Panc1 (cell line): ENCODE data around the gene SH3PXD2A. TPM values are rescaled to one million over a fixed set of nuclear protein-coding genes. Genes with fewer than 3 reads are reported as not detected.
A peak's percentile ranks its signal among the peaks of the same experiment; 100 is the strongest.

Experiments
- ATAC-seq: fragments of 200-7000 bp; cut with Tn5 transposase; 2 replicates; pipeline ENCODE4 v1.9.1; 2020; ENCODE audit warnings: mild to moderate bottlenecking, moderate library complexity
- BruUV-seq: library from RNA; stranded (reverse); fragments of 400-500 nt; replicated peaks from 2 replicates; lab custom pipeline; 2021; lab: Mats Ljungman, UMichigan
- CTCF ChIA-PET: fragments of 300-600 bp; sonication (Branson Sonifier 250); formaldehyde crosslinking; loops from one replicate; lab custom pipeline; 2022; ENCODE audit warnings: antibody characterized with exemption; lab: Charles Lee
- POLR2A ChIA-PET: fragments of 300-600 bp; sonication (Branson Sonifier 250); formaldehyde crosslinking; loops from one replicate; lab custom pipeline; 2022; ENCODE audit warnings: antibody characterized with exemption; lab: Charles Lee
- DNase-seq: peaks from one replicate; pipeline ENCODE4 v3.0.0-alpha.2; 2010; ENCODE audit warnings: low read depth, low spot score
- H3K27ac ChIP-seq: 2 replicates; pipeline ENCODE4 v1.5.1; 2011; ENCODE audit warnings: mild to moderate bottlenecking, low read length, inconsistent platforms
- H3K27me3 ChIP-seq: fragments of 200-500 bp; sonication (Bioruptor generic); 2 replicates; pipeline ENCODE4 v1.6.0; 2014; ENCODE audit warnings: low read length, inconsistent platforms; ENCODE audit not compliant: control insufficient read depth, insufficient read depth
- H3K36me3 ChIP-seq: fragments of 200-500 bp; sonication (Bioruptor generic); 2 replicates; pipeline ENCODE4 v1.5.1; 2014; ENCODE audit warnings: inconsistent platforms, mild to moderate bottlenecking, low read length, moderate library complexity; ENCODE audit not compliant: control insufficient read depth, insufficient read depth
- H3K4me1 ChIP-seq: 2 replicates; pipeline ENCODE4 v1.5.1; 2011; ENCODE audit warnings: inconsistent platforms, mild to moderate bottlenecking, low read length, moderate library complexity; ENCODE audit not compliant: control insufficient read depth, insufficient read depth
- H3K4me3 ChIP-seq, 2 experiments: 2 replicates each; pipeline ENCODE4 v1.5.1; 2011 to 2012; ENCODE audit warnings: low read depth in 2 of 2, low read length in 2 of 2, mild to moderate bottlenecking in 2 of 2, inconsistent platforms in 1 of 2, moderate library complexity in 1 of 2
- H3K9me3 ChIP-seq: fragments of 200-500 bp; sonication (Bioruptor generic); 2 replicates; pipeline ENCODE4 v1.5.1; 2014; ENCODE audit warnings: low read depth, mild to moderate bottlenecking, inconsistent platforms, low read length, moderate library complexity; ENCODE audit not compliant: control insufficient read depth, insufficient read depth
- CTCF ChIP-seq: fragments of 450-650 bp; IDR thresholded peaks from 2 replicates; pipeline ENCODE4 v1.5.1; 2017; ENCODE audit warnings: mild to moderate bottlenecking
- POLR2AphosphoS5 ChIP-seq: IDR thresholded peaks from 2 replicates; pipeline ENCODE4 v1.6.1; 2012; ENCODE audit warnings: mild to moderate bottlenecking, low read depth, low read length, moderate library complexity
- REST ChIP-seq, 2 experiments: IDR thresholded peaks; 2 replicates each; pipeline ENCODE4 v1.6.1; 2011 to 2012; ENCODE audit warnings: low read depth in 2 of 2, control low read depth in 1 of 2, low read length in 1 of 2, mild to moderate bottlenecking in 1 of 2, moderate library complexity in 1 of 2; ENCODE audit not compliant: insufficient read depth in 1 of 2
- SIN3A ChIP-seq: IDR thresholded peaks from 2 replicates; pipeline ENCODE4 v1.6.1; 2012; ENCODE audit warnings: low read depth, mild to moderate bottlenecking, low read length, moderate library complexity, borderline replicate concordance; ENCODE audit not compliant: insufficient read depth
- TCF7L2 ChIP-seq: IDR thresholded peaks from 2 replicates; pipeline ENCODE4 v1.6.1; 2011; ENCODE audit warnings: mild to moderate bottlenecking, low read depth, low read length, inconsistent platforms
- in situ Hi-C: cut with HindIII; loops from 2 replicates; pipeline ENCODE4 v1.10.0; 2016; ENCODE audit warnings: low sequenced_read_pairs, low pct_unique_long_range_greater_than_20kb
- intact Hi-C: fragments of 100-400 bp; cut with micrococcal nuclease; formaldehyde crosslinking; loops from one replicate; pipeline ENCODE4 v1.10.0; 2022; ENCODE audit not compliant: unreplicated experiment
- total RNA-seq: library from RNA; stranded (reverse); gene quantifications from one replicate; pipeline ENCODE4 v1.2.1, GENCODE V29; 2021; ENCODE audit not compliant: unreplicated experiment

SH3PXD2A gene
- total RNA-seq, 1 experiment from 2014 or later = 5.7 TPM

- Histone ChIP-seq H3K4me1 (no peaks in the 10 kb centered on the region), H3K36me3 (no peaks in the 10 kb centered on the region), H3K27ac (no peak overlapping the region), H3K4me3 (no peak overlapping the region), H3K9me3 (no peaks in the 10 kb centered on the region), H3K27me3 (no peaks in the 10 kb centered on the region)
- intact Hi-C loops = no loop called here
- DNase-seq = no peak
- BruUV-seq = no TSS peak
- 0 out of 2 replicates have a peak, but pooled peaks have one; percentile 14 for ATAC-seq
- ChIA-PET CTCF (no interaction called here), POLR2A (no interaction called here)
- in situ Hi-C loops = no loop called here
- no peak for TF ChIP-seq POLR2AphosphoS5
- TF ChIP-seq CTCF = no peak
- no peak for TF ChIP-seq TCF7L2
- TF ChIP-seq SIN3A = no peak
- TF ChIP-seq REST (IDR thresholded peaks at IDR 0.05; ENCODE audit: insufficient read depth in 1 of 2, low read depth in 2 of 2, low read length in 1 of 2) = no peak
These were observed 177.2 kb downstream of the SH3PXD2A start for GRCh38 chr10:103678178-103678526.

GRCh38 chr10:103677486-103678177 lies 177.7 kb downstream of the SH3PXD2A start:
- H3K4me3 ChIP-seq = no peak overlapping the region
- no peaks in the 10 kb centered on the region for H3K9me3 ChIP-seq
- BruUV-seq = no TSS peak
- ATAC-seq = no peak
- DNase-seq = no peak
- H3K36me3 ChIP-seq = no peaks in the 10 kb centered on the region
- no peaks in the 10 kb centered on the region for H3K27me3 ChIP-seq
- H3K4me1 ChIP-seq = no peaks in the 10 kb centered on the region
- no peak for TF ChIP-seq CTCF
- TF ChIP-seq TCF7L2 = no peak
- TF ChIP-seq REST (IDR thresholded peaks at IDR 0.05; ENCODE audit: insufficient read depth in 1 of 2, low read depth in 2 of 2, low read length in 1 of 2) = no peak
- no peak for TF ChIP-seq SIN3A
- no peak for TF ChIP-seq POLR2AphosphoS5
- intact Hi-C loops = no loop called here
- in situ Hi-C loops = no loop called here
- H3K27ac ChIP-seq = no peak overlapping the region
- ChIA-PET POLR2A (no interaction called here), CTCF (no interaction called here)
